HG02798 (cell line): ENCODE measurements around the gene TBC1D1.
A peak's percentile ranks its signal among the peaks of the same experiment; 100 is the strongest.

Source experiments
- ATAC-seq: cut with Tn5 transposase; IDR thresholded peaks from one replicate; pipeline ENCODE4 v1.9.1; 2021; ENCODE audit warnings: mild to moderate bottlenecking; ENCODE audit not compliant: unreplicated experiment, poor library complexity

The TBC1D1 gene

GRCh38 chr4:37988670-37989069, 97.8 kb downstream of the TBC1D1 start:
- no peak for ATAC-seq

- no peak for ATAC-seq
Observed at GRCh38 chr4:37989398-37990260, 98.7 kb downstream of the TBC1D1 start.

- ATAC-seq: no peak
Observed at GRCh38 chr4:37990731-37991245, 99.9 kb downstream of the TBC1D1 start.

GRCh38 chr4:37991623-37992410, 100.9 kb downstream of the TBC1D1 start:
- no peak for ATAC-seq

GRCh38 chr4:37993806-37994205, 102.9 kb downstream of the TBC1D1 start:
- ATAC-seq: no peak

- ATAC-seq: peak; percentile 73
Observed at GRCh38 chr4:37994569-37994968, 103.7 kb downstream of the TBC1D1 start.

GRCh38 chr4:37995299-37995821, 104.5 kb downstream of the TBC1D1 start:
- ATAC-seq: no peak

- no peak for ATAC-seq
Observed at GRCh38 chr4:37995981-37996775, 105.3 kb downstream of the TBC1D1 start.

GRCh38 chr4:37998226-37998625, 107.3 kb downstream of the TBC1D1 start:
- ATAC-seq: no peak

GRCh38 chr4:37999000-37999716, 108.3 kb downstream of the TBC1D1 start:
- no peak for ATAC-seq

- no peak for ATAC-seq
Observed at GRCh38 chr4:37999965-38000364, 109.1 kb downstream of the TBC1D1 start.

- ATAC-seq: no peak
Observed at GRCh38 chr4:38001927-38002326, 111.0 kb downstream of the TBC1D1 start.

- no peak for ATAC-seq
Observed at GRCh38 chr4:38002451-38003071, 111.7 kb downstream of the TBC1D1 start.

- no peak for ATAC-seq
Observed at GRCh38 chr4:38003102-38003501, 112.2 kb downstream of the TBC1D1 start.

GRCh38 chr4:38003628-38004027, 112.7 kb downstream of the TBC1D1 start:
- no peak for ATAC-seq

GRCh38 chr4:38004062-38004461, 113.2 kb downstream of the TBC1D1 start:
- no peak for ATAC-seq

- no peak for ATAC-seq
Observed at GRCh38 chr4:38004887-38005286, 114.0 kb downstream of the TBC1D1 start.

GRCh38 chr4:38005637-38006036, 114.8 kb downstream of the TBC1D1 start:
- no peak for ATAC-seq

GRCh38 chr4:38007645-38008044, 116.8 kb downstream of the TBC1D1 start:
- ATAC-seq: no peak
